Fibroblast of lung (primary cell): ENCODE data around the gene MAPK4. TPM values are rescaled to one million over a fixed set of nuclear protein-coding genes. Genes with fewer than 3 reads are reported as not detected.

Experiments
- DNase-seq, 2 donors: peaks; one replicate each; pipeline versions ENCODE4 v3.0.0 to v3.0.0-alpha.2; 2010; ENCODE audit warnings: low read depth in 2 of 2
- H2AFZ ChIP-seq: 2 replicates; pipeline ENCODE4 v1.5.1; 2012; ENCODE audit warnings: low read length, control low read depth, inconsistent platforms
- H3K27ac ChIP-seq: 2 replicates; pipeline ENCODE4 v1.5.1; 2011; ENCODE audit warnings: low read length, control low read depth; ENCODE audit not compliant: insufficient read depth
- H3K27me3 ChIP-seq: 2 replicates; pipeline ENCODE4 v1.5.1; 2011; ENCODE audit warnings: mild to moderate bottlenecking, low read length; ENCODE audit not compliant: control insufficient read depth, insufficient read depth
- H3K36me3 ChIP-seq: 2 replicates; pipeline ENCODE4 v1.5.1; 2011; ENCODE audit warnings: low read length; ENCODE audit not compliant: control insufficient read depth, insufficient read depth
- H3K4me1 ChIP-seq: 2 replicates; pipeline ENCODE4 v1.5.1; 2011; ENCODE audit warnings: low read length; ENCODE audit not compliant: control insufficient read depth, insufficient read depth; ENCODE audit errors: extremely low read depth
- H3K4me2 ChIP-seq: 2 replicates; pipeline ENCODE4 v1.5.1; 2011; ENCODE audit warnings: low read length, control low read depth; ENCODE audit not compliant: insufficient read depth; ENCODE audit errors: extremely low read depth
- H3K4me3 ChIP-seq, 4 experiments: fragments of 200-600 bp in 1 of 4; sonication (generic) in 1 of 4; replicated peaks in 1 of 4; 2 replicates each; pipeline ENCODE4 v1.5.1; 2011 to 2016; ENCODE audit warnings: low read length in 4 of 4, low read depth in 3 of 4, mild to moderate bottlenecking in 3 of 4, control low read depth in 2 of 4, inconsistent platforms in 1 of 4, mixed read lengths in 1 of 4; ENCODE audit not compliant: insufficient read depth in 1 of 4; ENCODE audit errors: control extremely low read depth in 1 of 4
- H3K79me2 ChIP-seq: 2 replicates; pipeline ENCODE4 v1.5.1; 2012; ENCODE audit warnings: mild to moderate bottlenecking, low read length, inconsistent platforms; ENCODE audit not compliant: control insufficient read depth, insufficient read depth
- H3K9ac ChIP-seq: 2 replicates; pipeline ENCODE4 v1.5.1; 2011; ENCODE audit warnings: mild to moderate bottlenecking, low read length, control low read depth; ENCODE audit not compliant: insufficient read depth
- H3K9me3 ChIP-seq: 2 replicates; pipeline ENCODE4 v1.5.1; 2012; ENCODE audit warnings: low read depth, low read length; ENCODE audit not compliant: control insufficient read depth, insufficient read depth
- H4K20me1 ChIP-seq: 2 replicates; pipeline ENCODE4 v1.5.1; 2011; ENCODE audit warnings: low read length; ENCODE audit not compliant: control insufficient read depth, insufficient read depth; ENCODE audit errors: extremely low read depth
- EZH2 ChIP-seq: IDR thresholded peaks from 2 replicates; pipeline ENCODE4 v1.5.1; 2012; ENCODE audit warnings: low read length, control low read depth, mild to moderate bottlenecking; ENCODE audit errors: missing control alignments
- polyA plus RNA-seq, 2 donors: library from polyadenylated mRNA; depleted of rRNA in 1 of 2; stranded (reverse) in 1 of 2; unstranded in 1 of 2; fragments of >200 nt; gene quantifications; 2 replicates each; pipeline ENCODE4 v1.2.1, GENCODE V29; 2011 to 2012; ENCODE audit warnings: missing spikeins in 1 of 2
- total RNA-seq: library from RNA; depleted of rRNA; stranded (reverse); fragments of >200 nt; gene quantifications from 2 replicates; pipeline ENCODE4 v1.2.1, GENCODE V29; 2014
- TF ChIP-seq, protein P1 (sequence below), 2 donors: IDR thresholded peaks in 1 of 2; conservative IDR thresholded peaks in 1 of 2; 1 replicate in 1 of 2; 2 replicates in 1 of 2; pipeline ENCODE4 v1.5.1; 2011 to 2012; ENCODE audit warnings: low read length in 2 of 2, control low read depth in 1 of 2, inconsistent platforms in 1 of 2, low read depth in 1 of 2, mild to moderate bottlenecking in 1 of 2

Gene MAPK4
- total and polyA plus RNA-seq, 2 donors (not counting 1 experiment from before 2014, with no cell fraction given): not detected

DNA sequence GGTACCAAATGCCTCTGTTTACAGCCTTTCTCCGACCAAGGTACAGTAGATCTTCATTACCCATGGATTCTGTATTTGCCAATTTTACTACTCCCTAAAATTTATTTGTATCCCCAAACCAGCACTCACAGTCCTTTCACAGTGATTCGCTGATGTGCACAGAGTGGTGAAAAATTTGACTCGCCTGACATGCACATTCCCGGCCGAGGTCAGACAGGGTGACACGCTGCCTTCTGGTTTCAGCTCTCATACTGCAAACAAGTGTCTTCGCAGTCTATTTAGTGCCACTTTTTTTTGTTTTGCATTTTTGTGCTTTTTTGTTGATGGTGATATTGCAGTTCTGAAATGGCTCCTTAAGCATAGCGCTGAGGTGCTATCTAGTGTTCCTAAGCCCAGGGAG lies 71.0 kb downstream of the MAPK4 start:
- Histone ChIP-seq H2AFZ (no peak overlapping the region), H3K4me3 (no peak overlapping the region), H4K20me1 (no peaks in the 10 kb centered on the region), H3K79me2 (no peaks in the 10 kb centered on the region), H3K27me3 (no peaks in the 10 kb centered on the region), H3K9ac (no peak overlapping the region), H3K9me3 (no peaks in the 10 kb centered on the region), H3K4me2 (no peak overlapping the region), H3K36me3 (no peaks in the 10 kb centered on the region), H3K27ac (no peak overlapping the region), H3K4me1 (no peaks in the 10 kb centered on the region)
- TF ChIP-seq, protein P1, sequence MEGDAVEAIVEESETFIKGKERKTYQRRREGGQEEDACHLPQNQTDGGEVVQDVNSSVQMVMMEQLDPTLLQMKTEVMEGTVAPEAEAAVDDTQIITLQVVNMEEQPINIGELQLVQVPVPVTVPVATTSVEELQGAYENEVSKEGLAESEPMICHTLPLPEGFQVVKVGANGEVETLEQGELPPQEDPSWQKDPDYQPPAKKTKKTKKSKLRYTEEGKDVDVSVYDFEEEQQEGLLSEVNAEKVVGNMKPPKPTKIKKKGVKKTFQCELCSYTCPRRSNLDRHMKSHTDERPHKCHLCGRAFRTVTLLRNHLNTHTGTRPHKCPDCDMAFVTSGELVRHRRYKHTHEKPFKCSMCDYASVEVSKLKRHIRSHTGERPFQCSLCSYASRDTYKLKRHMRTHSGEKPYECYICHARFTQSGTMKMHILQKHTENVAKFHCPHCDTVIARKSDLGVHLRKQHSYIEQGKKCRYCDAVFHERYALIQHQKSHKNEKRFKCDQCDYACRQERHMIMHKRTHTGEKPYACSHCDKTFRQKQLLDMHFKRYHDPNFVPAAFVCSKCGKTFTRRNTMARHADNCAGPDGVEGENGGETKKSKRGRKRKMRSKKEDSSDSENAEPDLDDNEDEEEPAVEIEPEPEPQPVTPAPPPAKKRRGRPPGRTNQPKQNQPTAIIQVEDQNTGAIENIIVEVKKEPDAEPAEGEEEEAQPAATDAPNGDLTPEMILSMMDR (conservative IDR thresholded peaks at IDR 0.05 in 1 of 2, IDR thresholded peaks at IDR 0.05 in 1 of 2; ENCODE audit: low read depth in 1 of 2, low read length in 2 of 2): no peak
- TF ChIP-seq EZH2: no peak
- no peak for DNase-seq

DNA sequence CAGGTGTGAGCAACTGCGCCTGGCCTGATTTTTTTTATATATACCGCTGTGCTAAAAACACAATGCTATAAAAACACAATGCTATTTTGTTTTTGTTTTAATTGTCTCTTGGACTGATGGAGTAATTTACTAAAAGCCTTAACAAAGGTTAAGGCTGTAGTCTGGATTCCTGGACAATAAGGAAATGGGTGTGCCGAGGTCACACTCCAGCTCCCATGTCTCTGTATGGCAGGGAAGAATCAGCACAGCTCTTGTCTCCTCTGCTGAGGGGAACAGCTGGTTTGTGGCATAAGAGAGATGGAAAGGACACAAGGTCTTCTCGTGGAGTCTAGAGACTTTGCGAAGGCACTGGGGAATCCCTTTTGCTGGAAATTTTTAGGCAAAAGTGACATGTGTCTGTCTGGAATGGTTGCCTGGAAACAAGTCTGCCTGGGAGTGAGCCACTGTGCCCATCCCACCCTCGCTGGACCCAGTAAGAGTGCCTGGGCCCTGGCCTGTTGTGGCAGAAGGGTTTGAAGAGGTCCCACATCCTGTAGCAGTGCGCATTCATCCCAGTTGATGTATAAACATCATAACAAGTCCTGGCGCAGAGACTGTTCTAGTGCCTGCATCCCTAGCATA lies 73.1 kb downstream of the MAPK4 start:
- Histone ChIP-seq H3K27ac (no peak overlapping the region), H3K9me3 (no peaks in the 10 kb centered on the region), H4K20me1 (no peaks in the 10 kb centered on the region), H2AFZ (no peak overlapping the region), H3K27me3 (no peaks in the 10 kb centered on the region), H3K4me1 (no peaks in the 10 kb centered on the region), H3K9ac (no peak overlapping the region), H3K4me2 (no peak overlapping the region), H3K36me3 (no peaks in the 10 kb centered on the region), H3K79me2 (no peaks in the 10 kb centered on the region), H3K4me3 (no peak overlapping the region)
- DNase-seq: no peak
- no peak for TF ChIP-seq EZH2
- TF ChIP-seq, protein P1 (conservative IDR thresholded peaks at IDR 0.05 in 1 of 2, IDR thresholded peaks at IDR 0.05 in 1 of 2; ENCODE audit: low read depth in 1 of 2, low read length in 2 of 2): no peak

DNA sequence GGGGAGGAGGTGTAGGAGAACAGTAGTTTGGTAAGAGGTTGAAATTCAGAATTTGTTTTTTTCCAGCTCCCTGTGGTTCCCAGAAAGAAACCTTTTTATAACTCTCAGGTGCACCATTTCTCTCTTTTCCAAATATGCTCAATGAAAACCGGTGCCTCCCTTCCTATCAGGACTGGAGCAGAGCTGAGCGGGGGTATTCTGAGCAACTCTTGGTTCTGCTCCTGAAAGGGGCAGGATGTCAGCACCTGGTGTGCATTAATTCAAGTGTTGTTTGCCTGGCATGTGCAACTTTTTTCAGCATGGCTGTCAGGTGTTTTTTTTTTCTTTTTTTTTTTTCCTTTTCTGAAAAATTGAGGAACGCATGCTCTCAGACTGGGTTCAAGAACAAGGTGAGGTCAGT lies 74.1 kb downstream of the MAPK4 start:
- Histone ChIP-seq H3K4me3 (no peak overlapping the region), H3K9me3 (no peaks in the 10 kb centered on the region), H4K20me1 (no peaks in the 10 kb centered on the region), H3K36me3 (no peaks in the 10 kb centered on the region), H3K4me1 (no peaks in the 10 kb centered on the region), H3K4me2 (no peak overlapping the region), H2AFZ (no peak overlapping the region), H3K27me3 (no peaks in the 10 kb centered on the region), H3K27ac (no peak overlapping the region), H3K79me2 (no peaks in the 10 kb centered on the region), H3K9ac (no peak overlapping the region)
- DNase-seq: no peak
- no peak for TF ChIP-seq EZH2
